SW480 (cell line): Measurements from ENCODE around the gene PLCB4.

ENCODE experiments used
- DNase-seq: peaks from one replicate; pipeline ENCODE4 v3.0.0-alpha.2; 2016; ENCODE audit warnings: low spot score

The PLCB4 gene

DNA sequence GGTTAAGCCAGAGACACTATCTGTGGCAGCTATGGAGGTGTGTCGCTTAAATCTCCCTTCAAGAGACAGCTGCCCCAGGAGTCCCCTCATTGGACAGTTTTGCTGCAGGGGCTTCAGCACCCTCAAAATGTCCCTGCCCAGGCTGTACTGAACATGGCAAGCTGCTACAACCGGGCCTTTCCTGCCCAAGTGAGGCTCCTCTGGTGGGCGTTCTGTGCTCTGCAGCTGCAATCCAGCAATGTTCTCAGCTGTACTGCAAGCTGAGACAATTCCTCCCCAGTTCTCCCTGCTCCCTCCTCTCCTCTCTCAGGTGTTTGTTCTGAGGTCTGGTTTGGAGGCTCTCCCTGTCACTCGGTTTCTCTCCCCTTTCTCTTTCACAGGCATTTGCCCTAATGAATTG is 254.7 kb downstream of the PLCB4 start:
- no peak for DNase-seq

DNA sequence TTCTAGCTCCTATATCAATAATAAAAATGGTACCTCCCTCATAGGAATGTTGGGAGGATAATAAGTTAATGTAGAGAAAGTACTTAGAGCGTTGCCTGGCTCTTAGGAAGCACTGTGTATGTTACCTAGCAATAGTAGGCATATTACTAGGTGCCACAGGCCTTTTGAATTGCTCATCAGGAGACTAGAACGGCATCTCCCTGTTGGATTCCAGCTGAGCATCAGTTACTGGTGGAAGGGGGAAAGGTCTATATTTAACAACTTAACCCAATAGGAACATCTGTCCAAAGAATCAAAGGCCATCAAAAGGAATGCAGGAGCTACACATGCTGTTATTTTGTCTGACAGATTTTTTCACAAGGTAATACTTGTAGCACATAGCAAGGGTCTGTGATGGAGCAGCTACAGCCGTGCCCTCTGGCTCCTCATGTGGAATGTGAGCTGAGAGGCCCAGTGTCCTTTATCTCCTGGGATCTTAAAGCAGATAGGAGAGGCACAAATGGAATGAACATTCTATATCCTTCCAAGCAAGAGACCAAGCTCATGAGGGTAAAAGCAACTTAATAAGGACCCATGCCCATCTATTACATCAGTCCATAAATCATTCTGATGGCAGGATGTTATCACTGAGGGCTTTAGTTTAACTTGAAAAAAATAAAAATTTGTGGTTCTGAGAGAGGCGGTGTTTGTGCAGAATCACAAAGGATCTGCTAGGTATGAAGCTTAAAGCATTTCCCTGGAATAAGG is 260.6 kb downstream of the PLCB4 start:
- no peak for DNase-seq

GRCh38 chr20:9330151-9330550 is 261.3 kb downstream of the PLCB4 start:
- DNase-seq: peak; percentile 40

GRCh38 chr20:9331707-9332435 is 263.0 kb downstream of the PLCB4 start:
- no peak for DNase-seq

DNA sequence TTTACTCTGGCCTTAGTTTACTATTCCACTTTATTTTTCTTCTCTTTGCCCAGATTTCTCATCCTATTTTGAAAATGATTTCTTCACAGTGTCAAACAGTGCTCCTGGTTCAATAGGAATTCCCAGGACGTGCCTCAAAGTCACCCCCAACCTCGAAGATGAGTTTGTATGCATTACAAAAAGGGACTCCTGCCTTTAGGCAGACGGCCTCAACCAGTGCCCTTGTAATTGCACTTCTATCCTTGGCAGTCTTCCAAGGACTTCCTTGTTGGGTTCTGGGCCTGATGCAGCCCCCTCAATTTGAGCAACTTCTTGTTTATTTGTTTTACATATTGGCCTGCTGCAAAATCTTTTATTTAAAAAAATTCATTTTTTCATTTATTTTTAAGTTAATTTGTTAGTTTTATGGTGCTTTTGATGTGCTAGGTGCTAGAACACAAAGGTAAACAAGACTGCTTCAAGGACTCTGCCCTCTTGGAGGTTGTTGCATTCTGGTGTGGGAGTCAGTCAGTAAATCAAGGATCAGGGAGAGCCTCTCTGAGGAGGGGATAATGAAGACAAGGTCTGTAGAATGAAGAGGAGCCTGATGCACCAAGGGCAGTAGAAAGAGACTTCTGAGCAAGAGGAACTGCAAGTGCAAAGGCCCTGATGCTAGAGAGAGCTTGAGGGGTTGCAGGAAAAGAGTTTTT is 264.0 kb downstream of the PLCB4 start:
- no peak for DNase-seq

GRCh38 chr20:9334866-9335265 is 266.0 kb downstream of the PLCB4 start:
- DNase-seq: no peak

GRCh38 chr20:9338101-9338500 is 269.2 kb downstream of the PLCB4 start:
- DNase-seq: no peak

DNA sequence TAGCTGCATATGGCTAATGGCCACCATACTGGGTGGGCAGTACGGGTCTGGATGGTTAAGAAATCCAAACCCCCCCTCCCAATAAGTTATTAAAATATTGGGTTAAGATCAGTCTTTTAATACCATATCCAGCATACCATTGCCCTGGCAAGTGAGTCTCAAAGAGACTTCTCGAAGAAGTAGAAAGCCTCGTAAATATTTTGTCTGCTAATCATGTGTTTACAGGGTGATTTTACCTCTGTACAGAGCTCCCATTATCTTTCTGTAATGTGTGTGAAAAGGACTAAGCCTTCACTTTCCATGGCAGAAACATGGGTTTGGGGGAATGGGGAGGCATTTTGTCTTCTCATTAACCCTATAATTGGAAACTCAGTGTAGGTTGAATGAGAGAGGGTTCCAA is 270.8 kb downstream of the PLCB4 start:
- DNase-seq: no peak

GRCh38 chr20:9342651-9343050 is 273.8 kb downstream of the PLCB4 start:
- no peak for DNase-seq

DNA sequence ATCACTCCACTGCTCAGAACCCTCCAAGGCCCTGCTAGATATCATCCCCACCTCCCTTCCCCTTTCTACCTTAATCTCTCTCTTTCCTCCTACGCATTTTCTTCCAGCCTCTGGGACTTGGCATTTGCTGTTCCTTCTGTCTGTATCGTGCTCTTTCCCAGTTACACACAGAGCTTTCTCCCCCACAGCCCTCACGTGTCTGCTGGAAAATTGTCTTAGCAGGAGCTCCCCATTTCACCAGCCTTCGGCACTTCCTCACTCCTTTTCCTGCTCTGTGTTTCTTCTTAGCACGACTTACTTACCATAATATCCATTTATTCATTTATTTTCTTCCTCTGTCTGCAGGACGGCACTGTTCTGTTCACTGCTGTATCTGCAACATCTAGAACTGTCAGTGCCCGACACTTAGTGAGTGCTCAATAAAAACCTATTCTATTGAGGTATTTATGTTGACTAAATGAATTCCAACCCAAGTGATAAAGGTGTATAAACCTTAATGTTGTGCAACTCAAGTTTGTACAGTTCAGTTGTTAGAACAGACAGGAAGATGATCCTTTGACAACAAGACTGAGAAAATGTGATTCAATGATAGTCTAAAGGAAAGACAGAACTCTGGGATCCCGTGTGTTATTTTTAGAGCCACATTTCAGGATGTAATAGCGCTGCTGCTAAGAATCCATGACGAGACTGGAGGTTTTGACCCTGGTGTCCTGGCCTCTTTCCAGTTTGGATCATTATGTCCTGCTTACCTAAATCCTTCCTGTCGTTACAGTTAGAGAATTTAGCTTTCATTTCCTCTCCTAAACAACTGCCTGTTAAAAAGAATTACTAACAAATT is 275.4 kb downstream of the PLCB4 start:
- DNase-seq: no peak

DNA sequence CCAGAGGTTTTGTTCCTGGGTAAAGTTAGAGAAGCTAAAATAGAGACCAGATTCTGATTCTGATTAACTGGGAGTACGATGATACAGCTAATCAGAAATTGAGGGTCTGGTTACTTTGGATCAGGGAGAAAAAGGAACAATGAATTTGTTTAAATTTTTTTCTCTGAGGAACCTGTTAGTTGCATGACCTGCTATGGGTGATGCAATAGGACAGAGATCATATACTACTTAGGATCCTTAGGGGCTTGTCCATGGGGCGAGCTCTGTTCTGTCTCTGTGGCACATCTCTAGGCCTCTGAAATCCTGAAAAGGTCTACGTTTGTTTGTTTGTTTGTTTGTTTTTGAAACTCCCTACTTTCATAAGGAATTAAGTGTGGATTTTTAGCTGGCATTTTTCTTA is 279.4 kb downstream of the PLCB4 start:
- DNase-seq: no peak

DNA sequence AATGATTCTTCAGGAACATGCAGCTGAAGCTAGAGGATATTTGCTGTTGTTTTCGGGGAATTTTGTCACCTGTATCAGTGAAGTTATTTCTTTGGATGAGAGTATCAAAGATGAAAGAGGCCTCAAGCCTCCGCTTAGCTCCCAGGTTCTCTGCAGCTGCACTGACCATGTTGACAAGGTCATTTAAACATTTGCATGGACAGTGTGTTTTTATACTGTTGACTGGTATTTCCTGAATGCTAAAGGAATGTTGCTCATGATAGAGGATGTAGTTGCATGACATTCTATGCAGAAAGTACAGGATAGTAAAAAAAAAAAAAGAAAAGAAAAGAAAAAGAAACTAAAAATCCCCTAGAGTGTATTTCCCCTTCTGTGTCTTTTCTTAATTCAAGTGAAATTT is 279.9 kb downstream of the PLCB4 start:
- DNase-seq: no peak

GRCh38 chr20:9349249-9349648 is 280.4 kb downstream of the PLCB4 start:
- DNase-seq: no peak

GRCh38 chr20:9352739-9353138 is 283.9 kb downstream of the PLCB4 start:
- no peak for DNase-seq

GRCh38 chr20:9353180-9353915 is 284.5 kb downstream of the PLCB4 start:
- no peak for DNase-seq

- DNase-seq: no peak
Measured at GRCh38 chr20:9353916-9354276, 285.0 kb downstream of the PLCB4 start.

DNA sequence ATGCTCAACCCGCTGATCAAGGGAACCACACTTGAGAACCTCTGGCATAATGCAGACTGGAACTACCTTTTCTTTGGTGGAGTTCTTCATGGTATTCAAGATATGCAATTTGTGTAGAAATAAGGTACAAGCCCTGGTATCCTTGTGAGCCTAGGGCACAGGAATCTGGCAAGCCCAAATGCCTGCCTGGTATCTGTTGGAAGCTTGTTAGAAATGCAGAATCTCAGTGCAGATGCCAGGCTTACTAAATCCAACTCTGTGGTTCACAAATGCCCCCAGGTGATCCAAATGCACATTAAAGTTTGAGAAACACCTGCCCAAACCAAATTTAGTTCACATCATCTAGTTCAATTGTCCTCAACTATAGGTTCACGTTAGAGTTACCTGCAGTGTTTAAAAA is 285.7 kb downstream of the PLCB4 start:
- DNase-seq: no peak

GRCh38 chr20:9358001-9358400 is 289.1 kb downstream of the PLCB4 start:
- DNase-seq: no peak

DNA sequence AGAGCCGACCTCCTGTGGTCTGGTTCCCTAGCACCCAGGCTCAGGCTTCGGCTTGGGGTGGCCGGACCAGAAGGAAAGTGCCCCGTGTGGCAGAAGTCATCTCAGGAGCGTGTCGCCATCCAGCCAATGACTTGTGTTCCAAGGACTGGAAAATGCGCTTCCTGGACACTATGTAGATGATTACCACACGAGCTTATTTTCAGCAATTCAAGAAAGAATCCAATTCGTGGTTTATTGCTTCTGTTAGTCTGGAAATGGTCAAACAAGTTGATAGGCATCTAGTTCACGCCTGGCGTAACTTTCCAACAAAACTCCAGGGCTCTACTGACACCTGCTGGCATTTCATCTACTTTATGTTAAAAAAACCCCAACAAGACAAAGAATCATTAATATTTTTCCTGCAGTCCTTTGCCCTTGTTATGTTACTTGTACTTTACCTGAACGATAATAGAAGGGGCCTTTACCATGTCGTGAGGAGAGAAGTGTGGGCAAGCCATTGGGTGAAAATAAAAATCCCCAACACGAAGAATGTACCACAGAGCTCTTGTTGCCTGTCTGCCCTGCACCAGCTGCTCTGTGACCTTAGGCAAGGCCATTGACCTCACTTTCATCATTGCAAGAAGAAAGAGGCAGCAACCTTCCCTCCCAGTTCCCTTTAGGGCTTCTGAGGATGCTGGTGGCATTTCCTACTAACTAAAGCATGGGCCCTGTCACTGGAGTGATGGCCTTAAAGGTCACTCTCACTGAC is 290.8 kb downstream of the PLCB4 start:
- peak; percentile 53 for DNase-seq

GRCh38 chr20:9360431-9360830 is 291.5 kb downstream of the PLCB4 start:
- no peak for DNase-seq

DNA sequence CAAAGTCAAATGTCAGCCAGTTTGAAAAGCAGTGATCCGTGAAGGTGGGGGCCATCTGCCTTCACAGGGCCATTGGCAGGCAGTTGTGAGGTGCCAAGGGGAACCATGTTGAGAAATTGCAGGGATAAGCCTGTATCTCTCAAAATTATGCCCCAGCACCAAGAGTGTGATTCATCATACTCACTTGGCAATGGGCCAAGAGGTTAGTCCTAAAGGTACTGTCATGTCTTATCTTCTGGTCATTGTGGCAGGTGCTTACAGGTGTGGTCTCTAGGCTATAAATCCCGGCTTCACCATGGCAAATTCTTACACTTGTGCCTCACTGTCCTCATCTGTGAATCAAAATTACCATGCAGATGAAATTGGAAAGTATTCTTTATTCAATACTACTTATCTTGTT is 294.8 kb downstream of the PLCB4 start:
- DNase-seq: peak; percentile 46
